ENCODE results near the gene APRT.

Gene APRT, protein sequence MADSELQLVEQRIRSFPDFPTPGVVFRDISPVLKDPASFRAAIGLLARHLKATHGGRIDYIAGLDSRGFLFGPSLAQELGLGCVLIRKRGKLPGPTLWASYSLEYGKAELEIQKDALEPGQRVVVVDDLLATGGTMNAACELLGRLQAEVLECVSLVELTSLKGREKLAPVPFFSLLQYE

GRCh38 chr16:88811769-88812512 is at the start of gene APRT:
Gene APRT (minus strand): TSS chr16:88811928. CDS start chr16:88811899, 29 bp downstream.
- DNase-seq = peak; percentile 58

DNA sequence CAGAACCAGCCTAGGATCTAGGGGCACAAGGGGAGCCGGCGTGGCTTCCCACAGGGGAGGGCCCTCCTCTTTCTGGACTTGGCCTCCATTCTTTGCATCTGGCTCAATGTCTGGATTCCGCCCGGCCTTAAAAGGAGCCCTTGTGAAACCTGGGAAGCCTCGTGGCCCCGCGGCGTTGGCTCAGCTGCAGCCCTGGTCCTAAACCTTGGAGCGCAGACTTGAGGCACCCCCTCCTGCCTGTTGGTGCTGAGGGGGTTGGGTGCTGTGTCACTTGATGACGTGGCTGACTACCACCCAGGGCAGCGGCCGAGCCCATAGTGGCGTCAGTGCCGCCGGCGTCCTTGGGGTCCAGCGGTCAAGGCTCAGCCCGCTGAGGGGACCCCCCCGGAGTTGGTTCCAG is 49.6 kb upstream of the APRT start:
- no peak for DNase-seq

GRCh38 chr16:88859381-88860091 is 47.8 kb upstream of the APRT start:
- no peak for DNase-seq

DNA sequence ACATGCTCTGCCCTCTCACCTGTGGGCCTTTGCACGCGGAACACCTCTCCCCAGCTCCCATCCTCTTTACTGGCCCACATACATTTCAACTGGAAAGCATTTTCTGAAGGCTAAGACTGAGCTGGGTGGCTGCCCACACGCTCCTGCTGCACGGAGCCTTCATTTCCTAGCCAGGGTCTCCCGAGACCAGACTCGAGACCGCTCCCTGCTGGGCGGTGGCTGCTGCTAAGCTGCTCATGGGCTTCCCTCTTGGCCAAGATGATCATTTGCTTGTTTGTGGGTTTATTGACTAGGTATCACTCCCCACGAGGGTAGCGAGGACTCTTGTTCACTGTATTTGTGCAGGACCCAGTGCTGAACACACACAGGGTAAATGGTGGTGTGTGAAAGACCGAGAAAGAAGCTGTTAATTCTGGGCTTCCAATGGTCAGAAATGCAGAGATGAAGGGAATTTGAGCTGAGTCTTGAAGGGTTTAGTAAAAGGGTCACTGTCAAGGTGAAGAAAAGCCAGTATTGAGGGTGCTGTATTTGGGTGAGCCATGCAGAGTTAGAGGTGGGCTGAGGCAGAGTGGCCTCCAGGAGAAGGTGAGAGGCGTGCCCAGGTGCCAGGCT is 46.1 kb upstream of the APRT start:
- no peak for DNase-seq

GRCh38 chr16:88856828-88857727 is 45.4 kb upstream of the APRT start, which contains the start of the genes GALNS and TRAPPC2L:
Gene GALNS (minus strand): TSS chr16:88856947. CDS start chr16:88856877, 70 bp downstream.
Gene TRAPPC2L (plus strand): TSS chr16:88857127. CDS start chr16:88857151, 24 bp downstream.
- peak; percentile 87 for DNase-seq

DNA sequence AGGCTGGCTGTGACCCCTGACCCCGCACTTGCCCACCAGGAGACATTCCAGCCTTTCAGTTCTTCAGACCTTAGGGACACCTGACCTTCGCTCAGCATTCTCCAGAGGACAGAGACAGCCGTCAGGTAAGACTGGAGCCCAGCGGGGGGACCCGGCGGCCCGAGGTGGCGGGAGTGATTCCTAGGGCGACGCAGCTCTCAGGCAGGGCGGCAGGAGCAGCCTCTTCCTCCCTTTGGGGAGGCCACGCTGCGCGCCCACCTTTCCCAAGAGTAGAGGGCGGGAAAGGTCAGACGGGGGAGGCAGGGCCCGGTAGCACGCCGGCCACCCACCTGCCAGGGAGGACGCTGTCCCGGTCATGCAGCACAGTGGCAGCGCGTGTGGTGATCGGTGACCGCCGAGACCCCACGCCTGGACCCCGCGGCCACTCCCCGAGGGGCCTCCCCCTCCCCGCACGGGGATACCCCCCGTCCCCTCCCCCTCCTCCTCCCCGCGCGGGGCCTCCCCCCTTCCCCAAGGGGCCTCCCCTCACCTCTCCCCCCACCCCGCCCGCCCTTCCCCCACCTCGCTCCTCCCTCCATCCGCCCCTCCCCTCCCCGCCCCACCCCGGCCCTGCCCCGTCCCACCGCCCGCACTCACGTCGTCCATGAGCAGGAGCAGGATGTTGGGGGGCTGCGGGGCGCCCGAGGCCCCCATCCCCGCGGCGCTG is 44.5 kb upstream of the APRT start:
- no peak for DNase-seq

GRCh38 chr16:88855736-88856121 is 44.0 kb upstream of the APRT start:
- no peak for DNase-seq

GRCh38 chr16:88855176-88855575 is 43.4 kb upstream of the APRT start:
- no peak for DNase-seq

DNA sequence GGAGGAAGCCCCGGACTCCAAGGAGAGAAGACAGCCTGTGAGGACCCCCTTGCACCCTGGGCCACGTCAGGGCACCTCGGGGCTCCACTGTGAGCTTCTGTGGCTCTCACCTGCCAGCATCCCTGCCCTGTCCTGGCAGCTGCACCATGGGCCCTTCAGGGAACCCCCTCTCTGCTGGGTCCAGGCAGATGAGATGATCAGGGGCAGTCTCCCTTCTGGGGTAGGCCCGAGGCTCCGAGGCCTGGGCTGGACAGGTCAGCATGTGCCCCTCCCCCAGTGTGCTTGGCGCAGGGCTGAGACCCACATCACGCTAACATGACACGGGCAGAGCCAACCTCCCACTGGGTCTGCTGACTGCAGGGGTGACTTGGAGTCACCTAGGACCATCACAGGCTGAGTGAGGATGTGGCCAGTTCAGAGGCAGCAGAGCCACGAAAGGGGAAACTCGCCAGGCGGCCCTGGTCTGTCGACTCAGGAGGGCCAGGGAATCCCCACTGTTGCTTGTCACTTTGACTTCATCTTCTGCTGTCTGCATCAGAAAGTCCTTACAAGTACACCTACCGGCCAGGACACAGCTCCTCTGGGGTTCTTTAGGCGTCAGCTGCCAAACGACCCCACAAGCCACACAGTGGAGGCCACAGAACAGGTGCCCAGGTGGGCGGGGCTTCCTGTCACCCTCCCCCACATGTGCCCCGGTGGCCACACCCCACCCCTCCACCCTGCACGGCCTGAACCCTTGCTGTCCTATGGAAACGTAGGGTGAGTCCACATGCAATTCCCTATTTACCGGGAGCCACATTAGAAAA is 42.8 kb upstream of the APRT start:
- no peak for DNase-seq

GRCh38 chr16:88853325-88853941 is 41.7 kb upstream of the APRT start:
- no peak for DNase-seq

DNA sequence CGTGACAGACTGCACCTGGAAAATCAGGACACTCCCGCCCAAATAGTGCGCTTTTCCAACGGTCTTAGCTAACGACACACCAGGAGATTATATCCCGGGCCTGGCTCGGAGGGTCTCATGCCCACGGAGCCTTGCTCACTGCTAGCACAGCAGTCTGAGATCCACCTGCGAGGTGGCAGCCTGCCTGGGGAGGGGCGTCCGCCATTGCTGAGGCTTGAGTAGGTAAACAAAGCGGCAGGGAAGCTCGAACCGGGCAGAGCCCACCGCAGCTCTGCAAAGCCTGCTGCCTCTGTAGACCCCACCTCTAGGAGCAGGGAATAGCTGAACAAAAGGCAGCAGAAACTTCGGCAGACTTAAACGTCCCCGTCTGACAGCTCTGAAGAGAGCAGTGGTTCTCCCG is 39.9 kb upstream of the APRT start:
- DNase-seq = no peak

DNA sequence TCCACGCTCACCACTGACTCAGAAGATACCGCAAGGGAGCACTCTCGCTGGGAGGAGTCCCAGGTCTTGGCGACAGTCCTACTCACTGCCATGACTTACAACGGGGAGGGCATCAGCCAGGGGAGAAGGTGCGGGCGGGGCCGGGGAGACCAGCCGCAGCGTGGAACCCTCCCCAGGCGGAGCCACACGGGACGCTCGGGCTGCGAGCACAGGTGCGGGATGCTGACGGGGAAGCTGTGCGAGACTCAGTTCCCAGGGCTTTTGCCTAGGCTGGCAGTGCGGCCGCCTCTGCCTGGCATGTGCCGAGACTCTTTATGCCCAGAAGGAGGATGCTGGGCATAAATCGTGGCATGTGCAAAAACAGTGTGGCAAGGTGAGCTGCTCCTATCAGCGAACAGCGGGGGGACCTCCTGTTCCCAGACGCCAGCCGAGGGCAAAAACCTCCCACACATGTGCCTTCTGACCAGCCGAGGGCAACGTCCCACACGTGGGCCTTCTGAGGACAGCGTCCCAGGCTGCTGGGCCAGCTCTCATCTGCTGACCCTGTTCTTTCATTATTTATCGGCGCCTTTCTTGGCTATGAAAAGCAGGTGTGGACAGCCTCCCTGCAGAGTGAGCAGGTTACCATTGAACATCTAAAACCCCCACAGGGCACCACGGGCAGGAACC is 38.9 kb upstream of the APRT start:
- DNase-seq = no peak

GRCh38 chr16:88848557-88848956 is 36.8 kb upstream of the APRT start:
- no peak for DNase-seq

DNA sequence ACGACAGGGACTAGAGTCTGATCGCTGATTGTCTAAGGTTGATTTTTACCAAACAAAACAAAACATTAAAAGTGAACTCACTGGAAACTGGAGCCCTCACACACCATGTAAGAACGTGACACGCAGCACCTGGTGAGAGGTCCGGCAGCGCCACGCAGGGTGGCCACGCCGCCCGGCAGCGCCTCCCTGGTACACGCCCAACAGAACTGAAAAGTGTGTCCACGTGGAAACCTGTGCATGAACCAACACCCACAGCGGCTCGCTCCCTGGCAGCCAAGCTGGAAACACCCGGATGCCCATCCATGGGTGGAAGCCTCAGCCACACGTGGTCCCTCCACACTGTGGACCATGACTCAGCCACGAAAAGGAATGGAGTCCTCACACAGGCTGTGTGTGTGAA is 35.9 kb upstream of the APRT start:
- DNase-seq = no peak

DNA sequence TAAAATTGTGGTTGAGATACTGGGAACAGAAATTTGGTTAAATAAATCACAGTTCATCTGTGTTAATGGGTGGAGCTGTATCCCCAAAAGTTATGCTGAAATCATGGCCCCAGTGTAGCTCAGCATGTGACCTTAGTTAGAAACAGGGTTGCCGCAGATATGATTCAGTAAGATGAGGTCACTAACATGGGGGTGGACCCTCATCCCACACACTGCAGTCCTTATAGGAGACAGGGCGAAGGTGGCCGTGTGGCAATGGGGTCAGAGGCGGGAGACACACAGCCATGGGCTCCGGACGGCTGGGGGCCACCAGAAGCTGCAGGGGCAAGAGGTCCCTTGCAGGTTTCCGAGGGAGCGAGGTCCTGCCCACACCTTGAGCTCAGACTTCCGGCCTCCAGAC is 34.4 kb upstream of the APRT start:
- DNase-seq = no peak

DNA sequence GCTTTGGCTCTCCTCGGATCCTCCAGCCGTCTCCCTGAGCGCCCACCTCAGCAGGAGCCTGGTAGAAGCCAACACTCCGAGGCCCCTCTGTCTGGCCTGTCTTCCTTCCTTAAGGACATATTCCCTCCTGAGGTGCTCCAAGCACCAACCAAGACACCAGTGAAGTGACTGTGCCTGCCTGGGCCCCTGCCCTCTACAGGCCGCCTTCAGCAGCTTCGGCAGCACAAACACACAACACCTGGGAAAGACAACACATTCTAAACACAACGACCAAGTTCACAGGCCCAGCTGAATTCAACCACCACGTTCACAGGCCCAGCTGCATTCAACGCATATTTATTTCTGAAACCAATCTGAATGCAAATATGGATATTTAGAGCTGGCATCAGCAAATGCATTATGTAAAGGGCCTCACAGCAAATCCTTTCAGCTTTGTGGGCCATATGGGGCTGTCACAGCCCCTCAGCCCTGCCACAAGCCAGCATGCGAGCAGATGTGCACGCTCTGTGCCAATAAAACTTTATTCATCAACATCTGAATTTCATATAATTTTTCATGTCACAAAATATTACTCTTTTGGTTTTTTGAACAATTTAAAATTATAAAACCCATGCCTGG is 32.8 kb upstream of the APRT start:
- no peak for DNase-seq

- DNase-seq = no peak
Observed at GRCh38 chr16:88843256-88843655, 31.5 kb upstream of the APRT start.

- no peak for DNase-seq
Observed at GRCh38 chr16:88842806-88843205, 31.1 kb upstream of the APRT start.

- DNase-seq = no peak
Observed at GRCh38 chr16:88842308-88842756, 30.6 kb upstream of the APRT start.
